ENCODE data around the gene HDGFL2.

Gene HDGFL2

GRCh38 chr19:4464815-4465581 lies 7.1 kb upstream of the HDGFL2 start:
- no peak for DNase-seq (ENCODE audit: low read depth, low spot score)

- DNase-seq (ENCODE audit: low read depth, low spot score) = no peak
Observed at GRCh38 chr19:4467835-4468234, 4.3 kb upstream of the HDGFL2 start.

- DNase-seq (ENCODE audit: low read depth, low spot score) = peak; percentile 100
Observed at GRCh38 chr19:4471403-4472173, 509 bp upstream of the HDGFL2 start.

- DNase-seq (ENCODE audit: low read depth, low spot score) = no peak
Observed at GRCh38 chr19:4473011-4473762, 1.1 kb downstream of the HDGFL2 start.

GRCh38 chr19:4473763-4474513 lies 1.8 kb downstream of the HDGFL2 start:
- DNase-seq (ENCODE audit: low read depth, low spot score) = peak; percentile 47

GRCh38 chr19:4474514-4475022 lies 2.5 kb downstream of the HDGFL2 start:
- peak; percentile 70 for DNase-seq (ENCODE audit: low read depth, low spot score)

GRCh38 chr19:4477034-4477801 lies 5.1 kb downstream of the HDGFL2 start:
- DNase-seq (ENCODE audit: low read depth, low spot score) = no peak

- DNase-seq (ENCODE audit: low read depth, low spot score) = no peak
Observed at GRCh38 chr19:4482721-4483364, 10.7 kb downstream of the HDGFL2 start.

- no peak for DNase-seq (ENCODE audit: low read depth, low spot score)
Observed at GRCh38 chr19:4483385-4483784, 11.3 kb downstream of the HDGFL2 start.

GRCh38 chr19:4487572-4487971 lies 15.5 kb downstream of the HDGFL2 start:
- no peak for DNase-seq (ENCODE audit: low read depth, low spot score)

- no peak for DNase-seq (ENCODE audit: low read depth, low spot score)
Observed at GRCh38 chr19:4488496-4488895, 16.4 kb downstream of the HDGFL2 start.

- DNase-seq (ENCODE audit: low read depth, low spot score) = no peak
Observed at GRCh38 chr19:4491446-4491845, 19.3 kb downstream of the HDGFL2 start.

GRCh38 chr19:4492337-4493103 lies 20.4 kb downstream of the HDGFL2 start:
- no peak for DNase-seq (ENCODE audit: low read depth, low spot score)

GRCh38 chr19:4493104-4493928 lies 21.2 kb downstream of the HDGFL2 start:
- no peak for DNase-seq (ENCODE audit: low read depth, low spot score)

GRCh38 chr19:4493929-4494690 lies 22.0 kb downstream of the HDGFL2 start:
- no peak for DNase-seq (ENCODE audit: low read depth, low spot score)

GRCh38 chr19:4494691-4495064 lies 22.6 kb downstream of the HDGFL2 start:
- no peak for DNase-seq (ENCODE audit: low read depth, low spot score)

- no peak for DNase-seq (ENCODE audit: low read depth, low spot score)
Observed at GRCh38 chr19:4495471-4495870, 23.4 kb downstream of the HDGFL2 start.

GRCh38 chr19:4496304-4496703 lies 24.2 kb downstream of the HDGFL2 start:
- no peak for DNase-seq (ENCODE audit: low read depth, low spot score)
